Epithelial cell of prostate (primary cell): ENCODE measurements around the gene RBM20.

Experiments
- DNase-seq: peaks from one replicate; pipeline ENCODE4 v3.0.0-alpha.2; 2011; ENCODE audit warnings: low read depth, low spot score
- H3K27ac ChIP-seq: fragments of 450-650 bp; 2 replicates; pipeline ENCODE4 v1.5.1; 2017; ENCODE audit warnings: mild to moderate bottlenecking

The RBM20 gene

DNA sequence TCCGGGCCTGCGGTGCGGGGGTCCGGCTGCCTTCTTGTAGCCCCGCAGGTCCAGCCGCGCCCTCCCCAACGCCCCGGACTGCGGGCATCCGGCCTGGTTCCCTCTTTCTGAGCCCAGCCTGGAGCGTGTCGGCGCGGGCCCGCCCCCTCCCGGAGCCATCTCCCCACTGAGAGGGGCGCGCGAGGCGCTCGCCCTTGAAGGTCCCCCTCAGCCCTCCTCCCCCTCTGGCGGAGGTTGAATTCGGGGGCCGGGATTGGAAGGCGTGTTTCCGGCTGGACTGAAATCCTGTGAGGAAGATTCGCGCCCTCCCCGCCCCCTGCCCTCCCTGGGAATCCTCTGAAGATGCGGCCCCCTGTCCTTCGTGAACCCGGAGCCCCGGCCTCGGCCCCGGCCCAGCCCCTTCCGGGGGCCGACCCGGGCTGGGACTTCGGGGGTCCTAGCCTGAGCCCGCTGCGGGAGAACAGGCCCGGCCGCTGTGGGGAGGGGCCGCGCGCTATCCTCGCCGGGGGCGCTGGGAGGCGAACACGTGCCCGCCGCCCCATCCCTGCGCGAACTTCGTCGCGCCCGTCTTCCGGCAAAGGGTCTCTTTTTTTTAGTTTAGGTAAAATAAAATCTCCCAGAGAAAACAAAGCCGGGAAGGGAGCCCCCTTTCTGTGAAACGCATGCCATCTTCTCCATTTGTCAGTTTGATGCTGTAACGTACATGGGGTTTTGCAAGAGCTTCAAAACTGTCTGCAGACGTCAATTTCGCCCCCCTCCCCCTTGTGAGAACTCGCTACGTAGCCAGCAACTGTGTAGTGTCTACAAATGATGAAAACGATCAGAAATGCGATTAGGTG, 228.2 kb downstream of the RBM20 start:
- H3K27ac ChIP-seq, result peak overlapping the region; percentile 59
- no peak for DNase-seq

DNA sequence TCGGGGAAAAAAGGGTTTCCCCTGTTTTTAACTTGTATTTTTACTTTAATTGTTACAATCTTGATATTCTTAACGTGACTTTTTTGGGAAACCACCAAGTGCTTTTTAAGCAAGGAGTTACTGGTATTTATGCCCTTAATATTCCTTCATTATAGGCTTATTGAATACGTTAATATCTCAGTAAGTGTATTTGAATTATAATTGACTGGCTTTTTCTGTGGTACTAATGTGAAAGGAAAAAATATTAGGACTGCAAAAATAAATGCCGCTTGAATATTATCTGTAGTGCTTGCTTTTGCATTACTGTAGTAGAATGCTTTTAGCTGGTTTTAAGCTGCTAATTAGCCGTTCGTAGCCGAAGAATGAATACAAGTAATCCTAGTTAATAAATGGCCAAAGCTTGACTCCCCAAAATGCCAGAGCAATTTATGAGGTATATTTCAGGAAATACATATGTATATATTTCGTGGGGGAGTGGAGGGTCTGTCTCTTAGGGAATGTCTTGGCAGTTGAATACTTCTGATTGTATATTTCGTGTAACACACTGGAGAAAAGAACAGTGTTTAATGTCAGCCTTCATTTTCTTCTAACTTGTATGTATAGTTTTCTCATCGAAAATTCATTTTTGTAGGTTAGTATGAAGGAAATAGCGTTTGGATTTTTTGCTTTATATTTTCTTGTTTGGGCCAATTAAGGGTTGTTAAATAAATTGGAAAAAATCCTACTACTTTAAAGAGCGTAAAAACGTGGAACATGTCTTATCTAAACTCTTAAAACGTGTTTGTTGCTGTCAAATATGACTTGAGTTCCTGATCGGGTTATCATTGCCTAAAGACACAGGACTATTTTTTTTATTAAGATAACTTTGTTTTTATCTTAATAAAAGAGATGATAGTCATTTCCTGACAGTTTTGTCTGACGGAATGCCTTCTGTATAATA, 229.1 kb downstream of the RBM20 start:
- peak overlapping the region; percentile 59 for H3K27ac ChIP-seq
- no peak for DNase-seq

DNA sequence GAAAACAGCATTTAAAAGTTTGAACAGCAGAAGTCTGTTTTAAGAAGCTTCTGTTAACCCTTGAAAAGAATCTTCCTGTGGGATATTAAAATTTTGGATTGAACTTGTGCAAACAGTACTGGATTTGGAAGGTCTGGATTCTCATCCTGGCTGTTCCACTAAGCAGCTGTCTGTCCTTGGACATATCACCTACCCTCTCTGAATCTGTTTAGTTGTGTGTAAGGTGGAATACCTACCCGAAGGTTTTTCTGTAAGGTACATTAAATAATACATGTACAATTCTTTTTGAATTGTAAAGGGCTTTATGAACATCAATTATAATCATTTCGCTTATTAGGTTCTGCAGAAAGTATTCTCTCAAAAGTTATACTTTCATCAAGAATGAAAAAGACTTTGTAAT, 229.8 kb downstream of the RBM20 start:
- H3K27ac ChIP-seq, result no peak overlapping the region
- DNase-seq, result no peak

DNA sequence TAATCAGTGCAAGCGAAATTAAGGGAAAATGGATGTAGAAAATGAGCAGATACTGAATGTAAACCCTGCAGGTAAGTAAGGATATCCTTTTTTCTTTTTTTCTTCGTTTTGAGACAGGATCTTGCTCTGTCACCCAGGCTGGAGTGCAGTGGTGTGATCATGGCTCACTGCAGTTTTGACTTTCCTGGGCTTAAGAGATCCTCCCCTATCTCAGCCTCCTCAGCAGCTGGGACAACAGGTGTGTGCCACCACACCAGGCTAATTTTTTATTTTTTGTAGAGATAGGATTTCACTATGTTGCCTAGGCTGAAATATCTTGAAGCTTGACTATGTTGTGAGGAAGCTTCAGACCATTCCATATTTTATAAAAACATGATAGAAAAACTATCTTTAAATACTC, 231.9 kb downstream of the RBM20 start:
- no peak for DNase-seq
- no peak overlapping the region for H3K27ac ChIP-seq

DNA sequence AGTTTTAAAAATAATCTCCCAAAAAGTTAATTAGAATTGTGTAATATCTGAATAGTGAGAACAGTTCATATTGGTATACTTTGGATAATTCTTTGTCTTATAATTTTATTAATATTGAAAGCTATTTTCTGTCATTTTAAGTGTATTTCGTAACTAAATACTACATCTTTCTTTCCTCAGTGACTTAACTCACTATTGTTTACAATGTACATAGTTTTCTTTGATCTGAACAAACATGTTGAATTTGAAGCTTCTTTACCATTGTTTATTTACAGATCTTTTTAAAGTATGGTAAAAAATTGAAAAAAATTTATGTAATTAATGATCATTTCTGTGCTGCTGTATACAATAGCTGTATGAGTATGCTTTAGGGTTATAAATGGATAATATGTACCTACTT, 232.7 kb downstream of the RBM20 start:
- DNase-seq, result no peak
- H3K27ac ChIP-seq, result no peak overlapping the region

DNA sequence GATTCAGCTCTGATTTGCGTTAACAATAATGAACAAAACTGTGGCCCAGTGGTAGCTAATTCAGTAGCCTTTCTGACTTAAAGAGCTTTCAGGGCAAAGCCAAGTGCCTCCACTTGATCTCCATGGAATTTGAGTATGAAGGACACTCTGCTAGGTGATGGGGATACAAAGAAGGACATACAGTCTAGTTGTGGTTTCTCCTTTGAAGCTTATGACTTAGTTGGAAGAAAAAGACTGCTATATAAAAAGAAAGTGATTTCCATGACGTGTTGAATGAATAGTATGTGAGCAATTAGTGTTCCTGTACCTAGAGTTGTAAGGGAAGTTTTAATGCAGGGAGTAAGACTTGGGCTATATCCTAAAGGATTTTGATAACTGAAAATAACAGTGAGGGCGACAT, 235.9 kb downstream of the RBM20 start:
- H3K27ac ChIP-seq, result no peak overlapping the region
- no peak for DNase-seq

DNA sequence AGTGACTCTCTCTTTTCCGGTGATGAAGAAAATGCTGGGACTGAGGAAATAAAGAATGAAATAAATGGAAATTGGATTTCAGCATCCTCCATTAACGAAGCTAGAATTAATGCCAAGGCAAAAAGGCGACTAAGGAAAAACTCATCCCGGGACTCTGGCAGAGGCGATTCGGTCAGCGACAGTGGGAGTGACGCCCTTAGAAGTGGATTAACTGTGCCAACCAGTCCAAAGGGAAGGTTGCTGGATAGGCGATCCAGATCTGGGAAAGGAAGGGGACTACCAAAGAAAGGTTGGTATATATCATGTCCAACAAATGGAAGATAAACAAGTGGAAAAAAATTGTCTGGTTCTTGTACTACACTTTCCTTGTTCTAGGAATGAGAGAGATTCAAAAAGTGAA, 237.1 kb downstream of the RBM20 start:
- H3K27ac ChIP-seq, result no peak overlapping the region
- no peak for DNase-seq

DNA sequence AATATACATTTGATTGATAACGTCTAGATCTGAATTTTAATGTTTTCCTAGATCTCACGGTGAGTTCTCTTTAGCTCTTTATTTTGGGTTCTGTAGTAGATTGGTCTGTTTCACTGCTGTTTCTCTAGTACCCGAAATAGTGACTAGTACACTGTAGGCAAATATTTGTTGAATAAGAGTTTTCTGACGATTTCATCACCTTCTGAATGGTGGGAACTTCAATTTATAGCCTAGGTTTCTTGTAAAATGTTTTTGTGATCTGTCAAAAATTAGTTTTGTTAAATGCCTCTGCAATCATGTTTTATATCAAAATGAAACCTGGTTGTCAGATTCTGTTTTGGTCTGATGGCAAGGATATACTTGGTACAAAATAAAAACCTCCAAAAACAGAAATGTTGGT, 237.8 kb downstream of the RBM20 start:
- no peak for DNase-seq
- H3K27ac ChIP-seq, result no peak overlapping the region

DNA sequence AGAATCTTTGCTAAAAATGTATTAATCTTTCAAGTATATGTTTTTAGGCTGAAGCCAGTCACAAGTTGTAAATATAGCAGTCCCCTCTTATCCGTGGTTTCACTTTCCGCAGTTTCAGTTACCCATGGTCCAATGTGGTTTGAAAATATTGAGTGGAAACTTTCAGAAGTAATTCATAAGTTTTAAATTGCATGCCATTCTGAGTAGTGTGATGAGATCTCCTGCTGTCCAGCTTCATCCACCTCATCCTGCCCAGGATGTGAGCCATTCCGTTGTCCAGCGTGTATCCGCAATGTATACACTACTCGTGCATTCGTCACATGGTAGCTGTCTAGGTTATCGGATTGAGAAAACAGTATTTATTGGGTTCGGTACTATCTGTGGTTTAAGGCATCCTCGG, 239.8 kb downstream of the RBM20 start:
- DNase-seq, result no peak
- no peak overlapping the region for H3K27ac ChIP-seq

DNA sequence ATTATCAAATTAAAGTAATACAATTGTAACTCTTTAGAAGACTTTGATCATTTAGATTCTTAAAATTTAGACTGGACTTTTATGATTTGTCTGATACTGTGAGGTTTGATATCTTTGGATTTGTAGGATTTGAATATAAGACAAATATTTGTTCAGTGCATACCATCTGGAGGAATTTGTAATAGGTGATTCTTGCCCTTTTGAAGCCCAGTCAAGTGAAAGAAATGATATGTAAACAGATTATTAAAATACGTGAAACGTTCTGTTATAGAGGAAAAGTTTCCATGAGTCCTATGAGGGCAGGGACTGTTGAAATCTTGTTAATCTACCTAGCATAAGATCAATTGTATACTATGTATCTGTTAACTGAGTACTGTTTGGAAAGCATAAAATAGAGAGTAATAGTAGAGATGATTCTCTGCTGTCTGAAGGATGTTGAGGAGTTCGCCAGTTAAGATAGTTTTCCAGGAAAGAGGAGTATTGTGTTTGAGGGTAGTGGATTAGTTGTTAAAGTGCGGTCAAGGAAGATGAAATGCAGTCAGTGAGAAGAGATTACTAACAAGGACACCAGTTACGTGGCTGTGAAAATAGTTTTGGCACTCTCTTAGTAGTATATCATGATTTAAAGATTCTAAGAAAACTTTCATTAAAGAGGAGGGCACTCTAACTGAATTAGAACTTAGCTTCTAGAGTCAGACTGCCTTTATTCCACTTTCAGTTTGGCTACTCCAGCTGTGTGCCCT, 242.0 kb downstream of the RBM20 start:
- no peak for DNase-seq
- no peak overlapping the region for H3K27ac ChIP-seq

DNA sequence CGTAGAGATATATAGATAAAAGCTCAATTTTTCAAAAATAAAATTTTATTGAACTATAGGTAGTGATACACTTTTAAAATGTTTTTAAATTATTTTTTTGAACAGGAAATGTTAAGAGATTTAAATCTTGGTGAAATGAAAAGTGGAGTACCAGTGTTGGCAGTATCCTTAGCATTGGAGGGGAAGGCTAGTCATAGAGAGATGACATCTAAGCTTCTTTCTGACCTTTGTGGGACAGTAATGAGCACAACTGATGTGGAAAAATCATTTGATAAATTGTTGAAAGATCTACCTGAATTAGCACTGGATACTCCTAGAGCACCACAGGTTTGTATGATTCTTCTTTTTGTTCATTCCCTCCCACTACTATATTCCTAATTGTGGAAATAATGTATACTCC, 243.4 kb downstream of the RBM20 start:
- DNase-seq, result no peak
- no peak overlapping the region for H3K27ac ChIP-seq
